Upper lobe of left lung (tissue), 4 donors: ENCODE measurements around the gene EMILIN3.

Source experiments
- EP300 ChIP-seq, 4 donors: sonication (generic); formaldehyde crosslinking; IDR thresholded peaks; one replicate each; pipeline ENCODE4 v1.5.1; 2017; ENCODE audit warnings: antibody characterized with exemption in 4 of 4, control low read depth in 2 of 4
- POLR2AphosphoS5 ChIP-seq, 2 donors: sonication (generic); formaldehyde crosslinking; IDR thresholded peaks; one replicate each; pipeline ENCODE4 v1.5.1; 2017; ENCODE audit warnings: antibody characterized with exemption in 2 of 2
- TF ChIP-seq, protein P1 (sequence below), 6 experiments: fragments of 450-650 bp in 4 of 6; fragments of 200-600 bp in 2 of 6; sonication (generic) in 2 of 6; IDR thresholded peaks; one replicate each; pipeline ENCODE4 v1.5.1; 2016 to 2019; ENCODE audit warnings: antibody characterized with exemption in 6 of 6

DNA sequence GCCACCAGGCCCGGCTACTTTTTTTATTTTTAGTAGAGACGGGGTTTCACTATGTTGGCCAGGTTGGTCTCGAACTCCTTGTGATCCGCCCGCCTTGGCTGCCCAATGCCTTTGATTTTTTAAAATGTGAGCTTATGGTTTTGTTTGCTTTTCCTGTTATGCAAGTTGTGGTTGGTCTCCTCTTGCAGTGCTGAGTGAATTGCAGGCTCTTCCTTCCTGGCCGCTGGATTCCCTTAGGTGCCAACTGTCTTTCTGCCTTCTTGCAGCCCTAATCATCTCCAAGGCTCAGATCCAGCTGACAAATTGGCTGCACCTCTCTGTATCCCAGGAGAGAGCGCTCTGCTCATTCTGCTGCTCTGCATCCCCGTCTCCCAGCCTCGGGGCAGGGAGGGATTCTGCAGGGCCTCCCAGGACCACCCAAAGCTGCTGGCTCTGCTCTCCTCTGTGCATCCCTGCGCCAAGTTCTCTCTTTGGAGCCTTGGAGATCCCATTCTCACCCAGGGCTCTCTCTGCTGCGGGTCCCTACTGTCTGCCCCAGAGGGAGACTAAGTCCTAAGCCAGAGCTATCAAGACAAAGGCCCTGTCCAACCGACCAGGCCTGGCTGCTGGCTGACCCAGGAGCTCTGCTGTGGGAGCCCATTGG is 14.1 kb upstream of the EMILIN3 start:
- TF ChIP-seq, protein P1, sequence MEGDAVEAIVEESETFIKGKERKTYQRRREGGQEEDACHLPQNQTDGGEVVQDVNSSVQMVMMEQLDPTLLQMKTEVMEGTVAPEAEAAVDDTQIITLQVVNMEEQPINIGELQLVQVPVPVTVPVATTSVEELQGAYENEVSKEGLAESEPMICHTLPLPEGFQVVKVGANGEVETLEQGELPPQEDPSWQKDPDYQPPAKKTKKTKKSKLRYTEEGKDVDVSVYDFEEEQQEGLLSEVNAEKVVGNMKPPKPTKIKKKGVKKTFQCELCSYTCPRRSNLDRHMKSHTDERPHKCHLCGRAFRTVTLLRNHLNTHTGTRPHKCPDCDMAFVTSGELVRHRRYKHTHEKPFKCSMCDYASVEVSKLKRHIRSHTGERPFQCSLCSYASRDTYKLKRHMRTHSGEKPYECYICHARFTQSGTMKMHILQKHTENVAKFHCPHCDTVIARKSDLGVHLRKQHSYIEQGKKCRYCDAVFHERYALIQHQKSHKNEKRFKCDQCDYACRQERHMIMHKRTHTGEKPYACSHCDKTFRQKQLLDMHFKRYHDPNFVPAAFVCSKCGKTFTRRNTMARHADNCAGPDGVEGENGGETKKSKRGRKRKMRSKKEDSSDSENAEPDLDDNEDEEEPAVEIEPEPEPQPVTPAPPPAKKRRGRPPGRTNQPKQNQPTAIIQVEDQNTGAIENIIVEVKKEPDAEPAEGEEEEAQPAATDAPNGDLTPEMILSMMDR (IDR thresholded peaks at IDR 0.05) = no peak
- no peak for TF ChIP-seq POLR2AphosphoS5 (IDR thresholded peaks at IDR 0.05)
- TF ChIP-seq EP300 (IDR thresholded peaks at IDR 0.05) = no peak
